ENCODE results near the gene DPY19L1. TPM values are rescaled to one million over a fixed set of nuclear protein-coding genes. Genes with fewer than 3 reads are reported as not detected.
"Not testable (repeated sequence)": the region's sequence is repeated elsewhere in the genome, so short reads cannot be mapped to it uniquely, and the experiment has no call there.

Gene DPY19L1
- total RNA-seq, result 10 to 100 TPM; 10.8 to 14.3 (median 11.8) TPM

GRCh38 chr7:35037211-35037525, at the start of gene DPY19L1:
TSS of gene DPY19L1 (minus strand) at chr7:35037485. CDS start at chr7:35037394, 91 bp downstream.
- TF ChIP-seq POLR2A (IDR thresholded peaks at IDR 0.05; ENCODE audit: low read depth) (no peak), POLR2AphosphoS5 (IDR thresholded peaks at IDR 0.05) (peak in 1 of 2 donors; percentile 68)
- TF ChIP-seq, protein P1, sequence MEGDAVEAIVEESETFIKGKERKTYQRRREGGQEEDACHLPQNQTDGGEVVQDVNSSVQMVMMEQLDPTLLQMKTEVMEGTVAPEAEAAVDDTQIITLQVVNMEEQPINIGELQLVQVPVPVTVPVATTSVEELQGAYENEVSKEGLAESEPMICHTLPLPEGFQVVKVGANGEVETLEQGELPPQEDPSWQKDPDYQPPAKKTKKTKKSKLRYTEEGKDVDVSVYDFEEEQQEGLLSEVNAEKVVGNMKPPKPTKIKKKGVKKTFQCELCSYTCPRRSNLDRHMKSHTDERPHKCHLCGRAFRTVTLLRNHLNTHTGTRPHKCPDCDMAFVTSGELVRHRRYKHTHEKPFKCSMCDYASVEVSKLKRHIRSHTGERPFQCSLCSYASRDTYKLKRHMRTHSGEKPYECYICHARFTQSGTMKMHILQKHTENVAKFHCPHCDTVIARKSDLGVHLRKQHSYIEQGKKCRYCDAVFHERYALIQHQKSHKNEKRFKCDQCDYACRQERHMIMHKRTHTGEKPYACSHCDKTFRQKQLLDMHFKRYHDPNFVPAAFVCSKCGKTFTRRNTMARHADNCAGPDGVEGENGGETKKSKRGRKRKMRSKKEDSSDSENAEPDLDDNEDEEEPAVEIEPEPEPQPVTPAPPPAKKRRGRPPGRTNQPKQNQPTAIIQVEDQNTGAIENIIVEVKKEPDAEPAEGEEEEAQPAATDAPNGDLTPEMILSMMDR (IDR thresholded peaks at IDR 0.05), result no peak
- Histone ChIP-seq H3K27me3 (no peaks in the 10 kb centered on the region), H3K4me1 (peaks cover 19 to 28% (median 19%) of the 10 kb centered on the region in 4 donors), H3K36me3 (no peaks in the 10 kb centered on the region), H3K4me3 (peak within 1 kb of the TSS; percentile 70 to 76 (median 72)), H3K27ac (replicated peaks in 1 of 4) (peak within 1 kb of the TSS; percentile 87 to 90 (median 88)), H3K9me3 (no peaks in the 10 kb centered on the region)
- intact Hi-C loops (cut with DNase I), result no loop called here
- no peak for DNase-seq (ENCODE audit: extremely low spot score)
- no CpG with 5 or more reads among the region's 48 CpGs for WGBS

- H3K27me3 ChIP-seq; H3K4me3 ChIP-seq; H3K27ac ChIP-seq (replicated peaks in 1 of 4); H3K36me3 ChIP-seq; intact Hi-C loops (cut with DNase I); H3K4me1 ChIP-seq; DNase-seq (ENCODE audit: extremely low spot score); H3K9me3 ChIP-seq: not testable (repeated sequence)
- WGBS, result 91% methylated on average over 3 of the region's 3 CpGs
These were observed 42.2 kb upstream of the DPY19L1 start for GRCh38 chr7:35079517-35079916.

GRCh38 chr7:35074008-35074407, 36.7 kb upstream of the DPY19L1 start:
- H3K27ac ChIP-seq (replicated peaks in 1 of 4); H3K9me3 ChIP-seq; H3K36me3 ChIP-seq; H3K4me1 ChIP-seq; H3K27me3 ChIP-seq; H3K4me3 ChIP-seq; intact Hi-C loops (cut with DNase I); DNase-seq (ENCODE audit: extremely low spot score): not testable (repeated sequence)
- 65% methylated on average over 4 of the region's 5 CpGs for WGBS

DNA sequence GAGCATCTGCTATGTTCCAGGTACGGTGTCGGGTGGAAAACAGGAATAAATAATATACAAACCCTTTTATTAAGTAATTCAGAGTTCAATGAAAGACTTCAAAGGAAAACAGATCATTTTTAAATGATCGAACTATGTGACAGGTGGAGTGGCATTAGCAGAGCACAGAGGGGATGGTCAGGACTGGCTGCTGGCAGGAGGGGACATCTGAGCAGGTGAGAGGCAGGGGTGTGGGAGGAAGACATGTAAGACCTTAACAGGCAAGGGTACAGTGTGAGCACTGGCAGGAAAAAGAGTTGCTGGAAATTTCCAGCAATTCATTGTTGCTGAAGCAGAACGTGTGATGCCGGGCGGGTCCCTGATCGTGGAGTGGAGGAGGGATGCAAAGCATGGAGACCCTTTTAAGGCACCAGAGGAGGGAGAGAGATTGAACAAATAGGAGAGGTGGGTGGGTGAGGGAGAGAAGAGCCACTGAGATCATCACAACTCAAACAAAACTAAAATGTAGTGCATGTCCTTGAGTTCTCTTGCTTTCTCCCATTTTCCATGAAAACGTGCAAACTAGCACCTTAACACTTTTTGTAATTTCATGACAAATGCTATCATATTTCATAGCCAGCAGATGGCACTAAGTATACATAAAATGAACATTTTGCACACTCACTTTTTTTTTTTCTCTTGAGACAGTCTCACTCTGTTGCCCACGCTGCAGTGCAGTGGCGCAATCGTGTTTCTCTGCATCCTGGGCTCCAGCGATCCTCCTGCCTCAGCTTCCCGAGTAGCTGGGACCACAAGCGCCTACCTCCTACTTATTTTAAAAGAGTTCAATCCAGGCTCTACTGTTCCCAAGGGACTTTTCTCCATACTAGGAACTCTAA, 35.9 kb upstream of the DPY19L1 start:
- H3K27ac ChIP-seq (replicated peaks in 1 of 4); H3K4me3 ChIP-seq; H3K36me3 ChIP-seq; H3K9me3 ChIP-seq; intact Hi-C loops (cut with DNase I); H3K4me1 ChIP-seq; H3K27me3 ChIP-seq; DNase-seq (ENCODE audit: extremely low spot score): not testable (repeated sequence)
- TF ChIP-seq, protein P1 (IDR thresholded peaks at IDR 0.05), result peak in 1 of 3 experiments; percentile 30
- WGBS, result 29% methylated on average over 14 of the region's 14 CpGs

GRCh38 chr7:35069084-35069483, 31.8 kb upstream of the DPY19L1 start:
- intact Hi-C loops (cut with DNase I); H3K9me3 ChIP-seq; DNase-seq (ENCODE audit: extremely low spot score); H3K36me3 ChIP-seq; H3K27me3 ChIP-seq; H3K4me3 ChIP-seq; H3K4me1 ChIP-seq; H3K27ac ChIP-seq (replicated peaks in 1 of 4): not testable (repeated sequence)
- 71% methylated on average over 1 of the region's 1 CpG for WGBS

DNA sequence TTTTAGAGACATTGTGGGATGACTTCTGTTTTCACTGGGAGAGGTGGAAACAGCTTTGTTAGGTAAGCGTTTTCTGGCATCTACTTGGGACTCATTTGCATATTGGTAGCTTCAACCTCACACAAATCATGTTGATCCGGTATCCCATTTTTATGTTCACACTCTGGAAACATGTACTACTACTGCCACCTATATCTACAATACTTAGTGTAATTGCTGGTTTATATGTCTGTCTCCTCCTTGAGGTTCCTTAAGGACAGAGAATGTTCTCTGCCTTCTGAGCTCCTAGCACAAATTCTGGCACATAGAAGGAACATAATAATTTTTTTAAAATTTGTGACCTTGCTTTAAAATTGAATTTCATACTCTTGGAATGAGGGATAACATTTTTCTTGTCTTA, 28.1 kb upstream of the DPY19L1 start:
- DNase-seq (ENCODE audit: extremely low spot score); H3K27me3 ChIP-seq; H3K9me3 ChIP-seq; intact Hi-C loops (cut with DNase I); H3K4me1 ChIP-seq; H3K27ac ChIP-seq (replicated peaks in 1 of 4); H3K4me3 ChIP-seq; H3K36me3 ChIP-seq: not testable (repeated sequence)
- WGBS, result 48% methylated on average over 2 of the region's 2 CpGs

GRCh38 chr7:35058571-35058970, 21.3 kb upstream of the DPY19L1 start:
- H3K4me3 ChIP-seq; H3K27ac ChIP-seq (replicated peaks in 1 of 4); H3K4me1 ChIP-seq; intact Hi-C loops (cut with DNase I); H3K36me3 ChIP-seq; H3K9me3 ChIP-seq; H3K27me3 ChIP-seq: not testable (repeated sequence)
- peak; percentile 53 for DNase-seq (ENCODE audit: extremely low spot score)
- 95% methylated on average over 2 of the region's 3 CpGs for WGBS

DNA sequence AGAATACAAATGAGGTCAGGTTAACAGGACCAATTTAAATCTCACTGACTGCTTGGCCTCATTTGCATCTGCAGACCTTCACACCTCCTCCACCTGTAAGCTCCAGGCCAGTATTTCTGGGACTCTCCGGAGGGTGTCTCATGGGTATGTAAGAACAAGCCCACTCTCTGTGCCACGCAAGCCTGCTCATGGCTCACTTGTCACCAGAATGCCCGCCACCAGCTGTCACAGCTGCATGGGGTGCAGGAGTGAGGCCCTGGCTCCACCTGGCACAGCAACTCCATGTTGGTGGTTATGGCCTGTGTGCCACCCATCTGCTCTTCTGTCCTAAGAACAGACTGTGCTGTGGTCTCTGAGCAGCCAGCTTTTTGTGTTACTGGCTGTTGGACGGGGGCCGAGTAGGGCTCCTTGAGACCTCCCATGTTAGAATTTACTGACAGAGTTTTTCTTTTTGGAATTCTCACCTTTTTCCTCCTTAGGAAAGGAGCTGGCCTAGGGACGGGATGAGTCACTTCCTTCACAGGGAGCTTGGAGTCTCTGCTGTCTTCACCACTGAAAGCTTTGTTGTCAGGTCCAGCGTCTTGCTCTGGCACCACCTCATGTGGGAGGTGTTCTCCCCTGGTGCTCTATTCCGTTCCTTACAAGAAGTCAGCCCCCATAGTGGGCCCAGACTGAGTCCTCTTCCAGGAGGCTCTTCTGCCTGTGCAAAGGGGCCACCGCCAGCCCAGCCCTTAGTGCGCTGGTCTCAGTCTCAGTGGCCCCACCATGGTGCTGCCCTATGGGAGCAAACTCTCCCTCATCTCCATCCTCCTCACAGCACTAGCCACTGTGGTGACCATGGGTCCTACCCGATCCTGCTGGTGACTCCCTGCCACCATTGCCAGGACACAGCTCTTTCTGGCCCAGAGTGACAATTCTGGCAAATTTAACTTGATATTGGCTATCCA, 20.5 kb upstream of the DPY19L1 start:
- DNase-seq (ENCODE audit: extremely low spot score), result peak; percentile 82
- H3K27ac ChIP-seq (replicated peaks in 1 of 4); H3K27me3 ChIP-seq; H3K36me3 ChIP-seq; H3K4me1 ChIP-seq; H3K4me3 ChIP-seq; intact Hi-C loops (cut with DNase I); H3K9me3 ChIP-seq: not testable (repeated sequence)
- 91% methylated on average over 5 of the region's 11 CpGs for WGBS

DNA sequence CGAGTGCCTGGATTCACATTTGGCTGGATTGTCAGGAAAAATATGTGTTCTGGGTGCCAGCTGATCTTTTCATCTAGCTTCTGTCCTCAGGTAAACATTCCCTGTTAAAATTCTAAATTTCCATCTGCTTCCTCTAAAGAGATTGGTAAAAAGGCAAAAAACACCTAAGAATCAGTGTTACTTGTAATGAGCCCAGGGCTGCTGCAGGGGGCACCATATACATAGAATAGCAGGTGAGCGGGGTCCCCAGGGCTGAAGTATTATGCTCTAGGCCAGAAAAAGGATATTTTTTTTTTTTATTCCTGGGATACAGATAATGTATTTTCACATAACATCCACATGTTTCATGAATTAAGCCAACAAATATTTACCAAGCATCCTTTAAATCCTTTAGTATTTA, 18.4 kb upstream of the DPY19L1 start:
- DNase-seq (ENCODE audit: extremely low spot score); H3K4me1 ChIP-seq; H3K36me3 ChIP-seq; intact Hi-C loops (cut with DNase I); H3K27me3 ChIP-seq; H3K9me3 ChIP-seq; H3K27ac ChIP-seq (replicated peaks in 1 of 4); H3K4me3 ChIP-seq: not testable (repeated sequence)
- 69% methylated on average over 2 of the region's 2 CpGs for WGBS

DNA sequence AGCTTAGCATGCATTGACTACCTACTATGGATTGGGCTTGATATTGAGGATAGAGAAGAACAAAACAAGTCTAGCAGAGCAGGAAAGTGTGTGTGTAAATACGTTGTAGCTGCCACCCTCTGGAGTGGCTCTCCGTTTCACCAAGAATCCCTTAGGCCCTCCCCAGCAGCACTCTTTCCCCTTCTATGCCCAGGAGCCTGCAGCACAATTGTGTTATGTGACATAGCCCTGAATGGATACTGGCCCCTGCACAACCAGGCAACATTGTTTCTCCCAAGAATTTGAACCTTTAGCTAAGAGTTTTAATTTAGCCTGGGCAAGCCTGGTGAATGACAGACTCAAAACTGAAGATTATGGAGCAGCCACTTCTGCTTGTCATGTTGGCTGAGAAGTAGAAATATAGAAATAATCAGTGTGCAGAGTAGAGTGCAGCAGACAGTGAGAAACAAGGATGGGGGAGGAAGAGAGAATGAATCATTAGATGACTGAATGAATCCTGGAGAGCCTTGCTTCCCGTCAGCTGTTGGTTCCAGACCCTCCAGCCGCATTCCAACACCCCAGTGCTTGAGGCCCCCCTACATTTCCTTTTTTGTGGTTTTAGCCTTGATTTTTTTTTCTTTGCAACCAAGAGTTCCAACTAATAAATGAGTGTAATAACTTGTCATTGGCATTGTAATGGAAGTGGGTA, 16.3 kb upstream of the DPY19L1 start:
- H3K27ac ChIP-seq (replicated peaks in 1 of 4); H3K4me1 ChIP-seq; intact Hi-C loops (cut with DNase I); H3K27me3 ChIP-seq; H3K36me3 ChIP-seq; H3K9me3 ChIP-seq; H3K4me3 ChIP-seq: not testable (repeated sequence)
- 52% methylated on average over 4 of the region's 4 CpGs for whole genome bisulfite sequencing
- peak; percentile 29 for DNase-seq (ENCODE audit: extremely low spot score)

Data from esophagus muscularis mucosa (tissue), 4 donors.